ENCODE measurements around the gene LY6G6F. TPM values are rescaled to one million over a fixed set of nuclear protein-coding genes. Genes with fewer than 3 reads are reported as not detected.
A peak's percentile ranks its signal among the peaks of the same experiment; 100 is the strongest.

LY6G6F gene
- total and polyA plus RNA-seq, 10 of the 15 experiments (the other 5 are each of a cell fraction or from before 2014, with no cell fraction given) = not detected

DNA sequence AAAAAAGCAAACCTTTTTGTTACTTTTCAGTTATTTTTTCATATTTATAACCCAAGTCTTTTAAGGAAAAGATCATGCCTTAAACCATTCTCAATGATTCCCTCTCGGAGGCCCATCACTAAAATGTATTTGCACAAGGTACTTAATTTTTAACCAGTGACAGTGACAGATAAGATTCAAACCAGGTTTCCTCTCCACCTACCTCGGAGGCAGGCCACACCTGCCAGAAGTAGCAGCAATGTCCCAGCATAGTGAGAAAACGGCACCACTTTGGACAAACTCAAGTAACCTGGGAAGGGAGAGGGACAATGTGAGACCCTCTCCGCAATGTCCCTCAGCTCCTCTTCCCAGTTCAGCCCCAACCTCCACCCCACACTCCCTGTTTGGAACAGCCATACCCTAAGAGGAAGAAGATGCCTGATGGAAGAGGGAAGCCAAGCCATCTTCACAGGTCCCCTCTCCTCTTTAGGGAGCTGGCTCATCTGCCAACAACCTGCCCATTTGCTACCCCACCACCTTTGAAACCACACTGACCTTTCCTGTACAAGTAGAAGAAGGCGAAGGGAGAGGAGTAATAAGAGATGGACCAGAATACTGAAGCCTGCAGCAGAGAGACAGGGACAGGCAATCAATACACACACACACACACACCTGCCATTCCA, 5.8 kb upstream of the LY6G6F start:
- WGBS (ENCODE audit: insufficient coverage, insufficient replicate concordance, low lambda C conversion rate, missing lambda C conversion rate) = 88% methylated on average over 5 of the region's 5 CpGs
- in situ Hi-C loops (cut with MboI) = no loop called here
- Histone ChIP-seq H3K4me3 (peak overlapping the region; percentile 96; the same call in 1 of the 2 replicates), H3K4me2 (ENCODE audit: control insufficient read depth, insufficient read depth) (peak overlapping the region; percentile 81; the same call in 1 of the 2 replicates), H3K4me1 (ENCODE audit: control insufficient read depth, insufficient read depth, low read length) (peaks cover 9% of the 10 kb centered on the region; the same call in 1 of the 2 replicates), H4K20me1 (ENCODE audit: control insufficient read depth, insufficient read depth) (no peaks in the 10 kb centered on the region), H3K9me3 (replicated peaks; ENCODE audit: control insufficient read depth, insufficient read depth, low read length) (no peaks in the 10 kb centered on the region), H3K9ac (ENCODE audit: control insufficient read depth, insufficient read depth, low read length) (no peak overlapping the region), H3K36me3 (ENCODE audit: control insufficient read depth in 2 of 2, insufficient read depth in 2 of 2, low read length in 1 of 2) (peaks cover 0 to 8% of the 10 kb centered on the region in 2 experiments; a peak in 2 of 4 replicates), H3K27me3 (replicated peaks in 1 of 2; ENCODE audit: control insufficient read depth in 2 of 2, insufficient read depth in 2 of 2, low read length in 1 of 2) (no peaks in the 10 kb centered on the region), H3K27ac (ENCODE audit: control insufficient read depth, insufficient read depth) (no peak overlapping the region), H3K79me2 (ENCODE audit: control insufficient read depth, insufficient read depth, low read length) (peaks cover 17% of the 10 kb centered on the region), H2AFZ (ENCODE audit: control insufficient read depth, low read depth, low read length) (no peak overlapping the region)
- DNase-seq (ENCODE audit: low read depth, low spot score) (no peak), ATAC-seq (no peak), FAIRE-seq (no peak)
- POLR2A ChIA-PET = interaction anchor here (0.5 to 3.2 kb wide), 3 partner anchors 37 to 108 kb away, joined by 3 to 23 read pairs (median 5); partner anchors contain the start of gene CLIC1
- RAD21 ChIA-PET (ENCODE audit: unreplicated experiment) = no interaction called here
- CTCF ChIA-PET = interaction anchor here (0.7 to 1.3 kb wide), 2 partner anchors 33 to 69 kb away, joined by 4 read pairs; no protein-coding TSS in a partner anchor
- intact Hi-C loops (cut with micrococcal nuclease; ENCODE audit: unreplicated experiment) = no loop called here
- SMC1A ChIA-PET (ENCODE audit: uncharacterized antibody, unreplicated experiment) = interaction anchor here (1.1 kb wide), 1 partner anchor 10 kb away, joined by 3 read pairs; no protein-coding TSS in a partner anchor
- no TSS peak for BruUV-seq (replicated peaks)
- TF ChIP-seq REST (IDR thresholded peaks at IDR 0.05; ENCODE audit: low read depth, low read length) (no peak), NRF1 (conservative IDR thresholded peaks at IDR 0.05; ENCODE audit: low read depth, low read length) (no peak), MTA2 (IDR thresholded peaks at IDR 0.05; ENCODE audit: low read depth) (no peak), ATF7 (IDR thresholded peaks at IDR 0.05; ENCODE audit: low read depth) (no peak), CBX3 (IDR thresholded peaks at IDR 0.05; ENCODE audit: borderline replicate concordance, low read depth) (no peak), KLF5 (IDR thresholded peaks at IDR 0.05; ENCODE audit: partially characterized antibody) (no peak), SUPT20H (IDR thresholded peaks at IDR 0.05; ENCODE audit: borderline replicate concordance, control insufficient read depth, low read depth, low read length) (no peak), ZNF384 (IDR thresholded peaks at IDR 0.05; ENCODE audit: borderline replicate concordance, low read depth, low read length) (no peak), BACH1 (IDR thresholded peaks at IDR 0.05; ENCODE audit: borderline replicate concordance) (no peak), BCL11A (IDR thresholded peaks at IDR 0.05; ENCODE audit: low read depth, low read length) (no peak)
- TF ChIP-seq, protein P1, sequence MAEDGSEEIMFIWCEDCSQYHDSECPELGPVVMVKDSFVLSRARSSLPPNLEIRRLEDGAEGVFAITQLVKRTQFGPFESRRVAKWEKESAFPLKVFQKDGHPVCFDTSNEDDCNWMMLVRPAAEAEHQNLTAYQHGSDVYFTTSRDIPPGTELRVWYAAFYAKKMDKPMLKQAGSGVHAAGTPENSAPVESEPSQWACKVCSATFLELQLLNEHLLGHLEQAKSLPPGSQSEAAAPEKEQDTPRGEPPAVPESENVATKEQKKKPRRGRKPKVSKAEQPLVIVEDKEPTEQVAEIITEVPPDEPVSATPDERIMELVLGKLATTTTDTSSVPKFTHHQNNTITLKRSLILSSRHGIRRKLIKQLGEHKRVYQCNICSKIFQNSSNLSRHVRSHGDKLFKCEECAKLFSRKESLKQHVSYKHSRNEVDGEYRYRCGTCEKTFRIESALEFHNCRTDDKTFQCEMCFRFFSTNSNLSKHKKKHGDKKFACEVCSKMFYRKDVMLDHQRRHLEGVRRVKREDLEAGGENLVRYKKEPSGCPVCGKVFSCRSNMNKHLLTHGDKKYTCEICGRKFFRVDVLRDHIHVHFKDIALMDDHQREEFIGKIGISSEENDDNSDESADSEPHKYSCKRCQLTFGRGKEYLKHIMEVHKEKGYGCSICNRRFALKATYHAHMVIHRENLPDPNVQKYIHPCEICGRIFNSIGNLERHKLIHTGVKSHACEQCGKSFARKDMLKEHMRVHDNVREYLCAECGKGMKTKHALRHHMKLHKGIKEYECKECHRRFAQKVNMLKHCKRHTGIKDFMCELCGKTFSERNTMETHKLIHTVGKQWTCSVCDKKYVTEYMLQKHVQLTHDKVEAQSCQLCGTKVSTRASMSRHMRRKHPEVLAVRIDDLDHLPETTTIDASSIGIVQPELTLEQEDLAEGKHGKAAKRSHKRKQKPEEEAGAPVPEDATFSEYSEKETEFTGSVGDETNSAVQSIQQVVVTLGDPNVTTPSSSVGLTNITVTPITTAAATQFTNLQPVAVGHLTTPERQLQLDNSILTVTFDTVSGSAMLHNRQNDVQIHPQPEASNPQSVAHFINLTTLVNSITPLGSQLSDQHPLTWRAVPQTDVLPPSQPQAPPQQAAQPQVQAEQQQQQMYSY (CRISPR knock-in tag; IDR thresholded peaks at IDR 0.05) = no peak
- TF ChIP-seq, protein P2, sequence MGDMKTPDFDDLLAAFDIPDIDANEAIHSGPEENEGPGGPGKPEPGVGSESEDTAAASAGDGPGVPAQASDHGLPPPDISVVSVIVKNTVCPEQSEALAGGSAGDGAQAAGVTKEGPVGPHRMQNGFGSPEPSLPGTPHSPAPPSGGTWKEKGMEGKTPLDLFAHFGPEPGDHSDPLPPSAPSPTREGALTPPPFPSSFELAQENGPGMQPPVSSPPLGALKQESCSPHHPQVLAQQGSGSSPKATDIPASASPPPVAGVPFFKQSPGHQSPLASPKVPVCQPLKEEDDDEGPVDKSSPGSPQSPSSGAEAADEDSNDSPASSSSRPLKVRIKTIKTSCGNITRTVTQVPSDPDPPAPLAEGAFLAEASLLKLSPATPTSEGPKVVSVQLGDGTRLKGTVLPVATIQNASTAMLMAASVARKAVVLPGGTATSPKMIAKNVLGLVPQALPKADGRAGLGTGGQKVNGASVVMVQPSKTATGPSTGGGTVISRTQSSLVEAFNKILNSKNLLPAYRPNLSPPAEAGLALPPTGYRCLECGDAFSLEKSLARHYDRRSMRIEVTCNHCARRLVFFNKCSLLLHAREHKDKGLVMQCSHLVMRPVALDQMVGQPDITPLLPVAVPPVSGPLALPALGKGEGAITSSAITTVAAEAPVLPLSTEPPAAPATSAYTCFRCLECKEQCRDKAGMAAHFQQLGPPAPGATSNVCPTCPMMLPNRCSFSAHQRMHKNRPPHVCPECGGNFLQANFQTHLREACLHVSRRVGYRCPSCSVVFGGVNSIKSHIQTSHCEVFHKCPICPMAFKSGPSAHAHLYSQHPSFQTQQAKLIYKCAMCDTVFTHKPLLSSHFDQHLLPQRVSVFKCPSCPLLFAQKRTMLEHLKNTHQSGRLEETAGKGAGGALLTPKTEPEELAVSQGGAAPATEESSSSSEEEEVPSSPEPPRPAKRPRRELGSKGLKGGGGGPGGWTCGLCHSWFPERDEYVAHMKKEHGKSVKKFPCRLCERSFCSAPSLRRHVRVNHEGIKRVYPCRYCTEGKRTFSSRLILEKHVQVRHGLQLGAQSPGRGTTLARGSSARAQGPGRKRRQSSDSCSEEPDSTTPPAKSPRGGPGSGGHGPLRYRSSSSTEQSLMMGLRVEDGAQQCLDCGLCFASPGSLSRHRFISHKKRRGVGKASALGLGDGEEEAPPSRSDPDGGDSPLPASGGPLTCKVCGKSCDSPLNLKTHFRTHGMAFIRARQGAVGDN (IDR thresholded peaks at IDR 0.05) = no peak

Data from GM12878 (cell line).